GM21576 (cell line): ENCODE data around the gene PLVAP.

Source experiments
- ATAC-seq: cut with Tn5 transposase; IDR thresholded peaks from one replicate; pipeline ENCODE4 v1.9.1; 2021; ENCODE audit warnings: mild to moderate bottlenecking, moderate library complexity; ENCODE audit not compliant: unreplicated experiment

PLVAP gene

DNA sequence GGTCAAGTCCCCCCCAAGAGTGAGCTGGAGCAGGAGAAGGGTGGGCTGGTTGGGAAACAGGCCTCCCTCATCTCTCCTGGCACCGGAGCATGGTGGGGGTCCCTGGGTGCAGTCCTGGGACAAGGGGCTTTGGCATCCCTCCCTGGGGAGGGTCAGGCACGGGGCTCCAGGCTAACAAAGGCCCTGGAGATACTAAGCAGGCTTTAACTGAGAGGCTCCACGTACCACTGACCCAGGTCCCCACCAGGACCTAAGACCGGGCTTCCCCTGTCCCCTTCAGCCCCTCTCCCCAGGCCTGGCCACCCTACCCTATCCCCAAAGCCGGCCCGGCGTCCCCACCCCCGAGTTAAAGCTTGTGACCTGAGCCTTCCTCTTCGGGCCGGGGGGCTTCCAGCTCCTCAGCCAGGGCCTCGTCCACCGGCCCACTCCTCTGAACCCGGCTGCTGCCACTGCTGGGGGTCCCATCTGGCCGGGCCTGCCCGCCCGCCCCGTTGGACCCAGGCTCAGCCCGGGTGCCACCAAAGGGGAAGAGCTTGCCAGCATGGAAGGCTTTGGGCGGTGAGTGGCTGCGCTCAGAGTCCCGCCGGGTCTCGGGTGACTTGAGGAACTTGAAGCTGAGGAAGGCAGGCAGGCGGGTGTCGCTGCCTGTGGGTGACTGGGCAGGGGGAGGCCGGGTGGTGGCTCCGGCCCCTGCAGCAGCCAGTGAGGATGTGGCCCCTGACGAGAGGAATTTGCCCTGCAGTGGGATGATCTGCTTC, 52.6 kb downstream of the PLVAP start:
- no peak for ATAC-seq

DNA sequence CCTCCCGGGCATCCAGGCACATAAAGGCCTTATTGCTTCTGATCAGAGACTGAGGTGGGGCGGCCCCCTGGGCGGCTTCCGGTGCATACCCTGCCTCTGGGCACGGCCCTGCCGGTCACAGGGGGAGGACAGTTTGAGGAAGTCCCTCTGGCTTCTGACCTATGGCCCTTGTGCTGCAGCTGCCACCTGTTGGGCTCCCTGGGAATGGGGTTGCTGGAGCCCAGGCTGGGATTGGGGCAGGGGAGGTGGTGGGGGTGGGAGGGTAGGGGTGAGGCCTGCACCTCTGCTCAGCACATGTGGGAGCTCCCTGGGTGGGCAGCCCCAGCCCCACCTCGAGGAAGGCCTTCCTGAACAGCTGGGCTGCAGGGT, 53.2 kb downstream of the PLVAP start:
- no peak for ATAC-seq

DNA sequence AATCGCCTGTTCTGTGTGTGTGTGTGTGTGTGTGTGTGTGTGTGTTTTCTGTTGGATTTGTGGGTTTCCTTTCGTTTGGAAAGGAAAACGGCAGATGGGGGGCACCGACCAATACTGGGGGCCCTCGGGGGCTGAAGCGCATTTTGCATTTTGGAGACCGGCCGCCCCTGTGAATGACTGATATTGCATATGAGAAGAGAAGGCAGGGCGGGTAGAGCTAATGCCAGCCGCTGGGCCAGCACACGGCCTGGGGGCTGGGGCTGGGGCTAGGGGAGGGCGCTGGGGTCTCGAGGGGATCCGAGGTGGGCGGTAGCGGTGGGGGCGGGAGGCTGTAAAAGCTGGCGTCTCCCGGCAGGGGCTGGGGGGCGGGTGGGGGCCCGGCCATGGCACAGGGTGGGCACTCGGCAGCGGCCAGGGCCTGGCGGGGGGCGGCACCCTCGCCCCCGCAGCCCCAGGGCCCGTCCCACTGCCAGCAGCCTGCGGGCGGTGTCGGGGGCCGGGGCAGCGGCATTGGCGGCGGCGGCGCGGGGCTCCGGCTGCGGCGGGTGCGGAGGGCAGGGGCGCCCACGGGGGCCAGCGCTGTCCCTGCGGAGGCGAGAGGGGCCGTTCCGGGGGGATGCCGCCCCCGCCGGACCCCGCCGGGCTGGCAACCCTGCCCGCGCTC, 53.7 kb downstream of the PLVAP start:
- ATAC-seq: no peak

DNA sequence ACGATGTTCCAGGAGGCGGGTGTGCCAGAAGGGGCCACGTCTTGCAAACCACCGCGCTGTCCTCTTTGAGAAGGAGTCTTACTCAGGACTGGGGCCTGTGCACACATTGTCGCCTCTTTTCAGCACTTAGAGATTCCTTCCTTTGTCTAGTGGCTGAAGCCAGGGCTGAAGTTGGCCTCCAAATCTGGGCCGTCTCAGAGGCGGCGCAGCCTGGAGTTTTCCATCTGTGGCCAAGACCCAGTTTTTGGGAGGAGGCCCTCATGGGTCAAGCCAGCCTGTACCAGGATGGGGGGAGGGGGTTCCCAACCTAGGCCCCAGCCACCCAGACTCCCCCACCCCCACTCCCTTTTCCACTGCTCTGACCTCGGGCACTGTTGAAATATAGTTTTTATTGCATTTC, 54.3 kb downstream of the PLVAP start:
- ATAC-seq: no peak

DNA sequence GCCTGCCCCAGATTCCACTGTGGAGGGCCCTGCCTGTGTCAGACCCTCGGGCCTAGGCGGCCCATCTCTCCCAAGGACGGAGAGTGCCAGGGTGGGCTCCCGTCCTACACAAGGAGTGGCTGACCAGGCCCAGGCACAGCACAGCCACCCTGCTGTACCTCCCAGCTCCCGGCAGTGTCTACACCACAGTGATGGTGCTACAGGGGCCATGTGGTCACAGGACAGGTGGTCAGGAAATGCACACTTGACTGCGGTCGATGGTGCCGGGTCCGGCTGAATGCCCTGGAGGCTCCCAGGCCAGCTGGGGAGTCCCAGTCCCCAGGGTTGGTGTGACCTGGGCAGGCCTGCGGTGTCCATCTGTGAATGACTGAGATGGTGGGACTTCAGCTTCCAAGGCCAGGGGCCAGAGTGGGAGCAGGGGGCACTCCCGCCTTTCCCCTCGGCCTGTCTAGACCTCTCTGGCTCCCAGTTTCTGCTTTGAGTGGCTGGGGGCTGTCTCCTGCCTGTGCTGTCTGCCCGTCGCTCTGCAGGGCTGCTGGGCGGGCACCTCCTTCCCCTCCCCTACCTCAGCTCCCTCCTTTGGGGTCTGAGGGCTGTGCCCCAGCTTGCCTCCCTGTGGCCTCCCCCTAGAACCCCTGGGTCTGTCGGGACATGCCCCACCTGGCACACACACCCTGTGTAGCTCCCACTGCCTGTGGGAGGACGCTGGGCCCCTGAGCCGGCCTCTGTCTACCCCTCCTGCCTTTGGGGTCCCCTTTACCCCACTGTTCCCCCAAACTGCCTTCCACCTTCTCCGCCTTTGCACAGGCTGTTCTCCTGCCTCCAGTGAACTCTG, 55.3 kb downstream of the PLVAP start:
- no peak for ATAC-seq

DNA sequence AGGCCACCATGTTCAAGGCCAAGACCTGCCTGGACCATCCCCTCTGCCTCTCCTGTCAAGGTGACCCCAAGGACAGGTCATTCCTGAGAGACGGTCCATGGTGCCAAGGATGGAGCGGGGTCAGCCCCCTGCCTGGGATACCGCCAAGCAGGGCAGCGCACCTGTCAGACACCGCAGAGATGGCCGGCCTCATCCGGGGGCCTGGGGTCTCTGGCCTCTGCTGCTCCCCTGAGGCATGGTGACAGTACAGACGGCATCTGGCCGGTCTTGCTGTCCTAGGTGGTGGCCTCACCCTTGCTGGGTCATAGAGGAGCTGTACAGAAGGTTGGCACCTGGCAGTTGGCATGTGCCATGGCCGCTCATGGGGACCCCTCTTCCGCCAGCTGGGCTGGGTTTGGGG, 56.7 kb downstream of the PLVAP start:
- ATAC-seq: no peak

DNA sequence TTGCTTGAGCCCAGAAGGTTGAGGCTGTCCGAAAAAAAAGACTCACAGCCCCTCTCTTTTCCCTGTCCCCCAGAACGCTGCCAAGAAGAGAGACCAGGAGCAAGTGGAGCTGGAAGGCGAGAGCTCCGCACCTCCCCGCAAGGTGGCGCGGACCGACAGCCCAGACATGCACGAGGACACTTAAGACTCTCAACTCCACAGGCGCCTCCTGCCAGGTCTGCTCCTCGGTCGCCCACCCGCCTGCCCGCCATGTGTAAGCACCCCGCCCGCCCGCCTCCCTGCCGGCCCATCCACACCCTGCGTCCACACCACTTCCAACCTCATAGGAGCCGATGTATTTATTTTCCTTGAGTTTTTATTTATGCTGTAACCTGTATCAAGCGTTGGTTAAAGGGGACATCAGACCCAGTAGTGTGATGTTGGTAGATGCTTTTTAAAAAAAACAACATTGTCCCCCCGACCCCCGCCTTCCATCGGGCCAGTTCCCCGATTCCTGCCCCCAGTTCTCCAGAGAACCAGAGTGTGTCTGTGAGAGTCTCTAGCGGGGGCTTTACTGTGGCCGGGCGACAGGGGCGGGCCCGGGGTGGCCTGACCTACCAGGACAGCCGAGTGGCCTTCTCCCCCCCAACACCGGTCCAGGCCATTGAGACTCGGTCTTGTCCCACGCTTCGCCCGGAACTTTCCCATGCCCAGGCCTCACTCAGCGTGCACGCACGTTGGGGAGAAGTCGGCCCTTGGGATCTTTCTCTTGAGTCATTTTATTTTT, 57.5 kb downstream of the PLVAP start:
- no peak for ATAC-seq

DNA sequence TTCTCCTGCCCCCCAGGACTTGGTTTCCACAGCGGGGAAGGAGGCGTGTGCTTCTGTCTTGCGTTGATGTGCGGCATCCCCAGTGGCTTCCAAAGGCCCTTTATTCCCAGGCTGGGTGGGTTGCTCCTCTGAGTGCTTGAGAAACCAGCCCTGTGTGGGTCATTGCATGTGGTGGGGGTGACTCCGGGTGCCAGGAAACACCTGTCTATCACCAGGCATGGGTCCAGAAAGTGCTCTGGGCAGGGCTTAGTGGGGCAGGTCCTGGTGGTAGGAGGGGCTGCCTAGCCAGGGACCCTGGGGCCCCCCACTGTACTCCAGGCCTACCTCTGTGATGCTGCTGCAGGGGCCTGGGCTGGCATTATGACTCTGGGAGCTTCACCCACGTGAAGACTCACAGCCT, 58.2 kb downstream of the PLVAP start:
- ATAC-seq: no peak

DNA sequence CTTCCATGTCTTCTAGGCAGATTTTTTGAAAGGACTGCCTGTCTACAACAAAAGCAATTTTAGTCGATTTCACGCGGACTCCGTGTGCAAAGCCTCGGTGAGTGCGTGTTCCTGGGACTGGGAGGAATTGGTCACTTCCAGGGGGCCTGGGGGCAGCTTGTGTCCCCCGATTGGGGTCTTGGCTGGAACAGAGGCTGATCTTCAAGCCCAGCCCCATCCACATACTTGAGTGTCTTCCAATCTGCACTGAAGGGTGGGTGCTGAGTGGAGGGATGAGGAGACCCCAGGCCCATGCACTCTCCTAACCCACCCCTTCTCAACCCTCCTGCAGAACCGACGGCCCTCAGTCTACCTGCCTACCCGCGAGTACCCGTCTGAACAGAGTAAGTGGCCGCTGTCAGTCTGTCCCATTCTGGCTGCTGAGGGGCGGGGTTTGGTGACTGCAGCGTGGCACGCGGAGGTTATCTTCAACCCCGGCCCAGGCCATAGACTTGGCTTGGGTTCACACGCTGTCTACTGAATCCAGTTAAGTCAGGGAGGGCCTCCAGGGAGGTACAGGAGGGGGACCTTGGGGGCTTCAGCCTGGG, 63.0 kb downstream of the PLVAP start:
- ATAC-seq: no peak

DNA sequence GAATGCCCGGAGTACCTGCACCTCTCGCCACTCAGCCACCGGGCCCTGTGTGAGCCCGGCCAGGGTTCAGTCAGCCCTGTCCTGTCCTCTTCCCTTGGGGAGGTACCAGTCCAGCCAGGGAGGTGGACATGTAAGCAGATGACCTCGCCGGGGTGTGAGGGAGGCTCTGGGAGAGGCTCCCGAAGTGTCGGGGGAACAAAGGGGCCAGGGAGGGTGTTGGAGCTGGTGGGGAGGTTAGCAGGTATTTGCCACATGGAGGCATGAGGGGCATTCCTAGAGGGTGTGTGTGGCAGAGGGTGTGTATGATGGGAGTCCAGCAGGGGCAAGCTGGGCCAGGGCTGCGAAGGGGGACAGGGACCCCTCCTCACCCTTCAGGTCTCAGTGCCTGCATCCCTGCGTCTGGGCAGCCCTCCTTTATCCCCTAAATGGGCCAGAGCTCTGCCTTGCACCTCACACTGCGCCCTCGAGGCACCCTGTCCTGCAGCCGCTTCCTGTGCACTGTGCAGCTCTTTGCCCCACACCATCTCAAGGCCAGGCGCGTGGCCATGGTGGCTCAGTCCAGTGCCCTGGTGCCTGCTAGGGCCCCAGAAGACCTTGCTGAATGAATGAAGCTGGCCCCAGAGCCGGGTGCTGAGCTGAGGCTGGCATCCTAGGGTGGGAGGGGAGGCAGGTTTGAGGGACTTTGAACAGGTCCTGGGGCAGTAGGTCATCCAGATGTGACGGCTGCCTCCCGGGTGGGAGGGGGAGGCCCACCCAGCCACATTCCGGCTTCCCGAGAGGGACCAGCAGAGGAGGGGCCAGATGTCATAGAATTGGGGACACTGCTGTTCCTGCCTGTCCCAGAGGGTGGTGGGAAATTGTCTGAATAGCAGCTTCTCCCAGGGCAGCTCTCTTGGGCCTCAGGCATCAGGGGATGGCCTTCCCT, 64.7 kb downstream of the PLVAP start:
- no peak for ATAC-seq

DNA sequence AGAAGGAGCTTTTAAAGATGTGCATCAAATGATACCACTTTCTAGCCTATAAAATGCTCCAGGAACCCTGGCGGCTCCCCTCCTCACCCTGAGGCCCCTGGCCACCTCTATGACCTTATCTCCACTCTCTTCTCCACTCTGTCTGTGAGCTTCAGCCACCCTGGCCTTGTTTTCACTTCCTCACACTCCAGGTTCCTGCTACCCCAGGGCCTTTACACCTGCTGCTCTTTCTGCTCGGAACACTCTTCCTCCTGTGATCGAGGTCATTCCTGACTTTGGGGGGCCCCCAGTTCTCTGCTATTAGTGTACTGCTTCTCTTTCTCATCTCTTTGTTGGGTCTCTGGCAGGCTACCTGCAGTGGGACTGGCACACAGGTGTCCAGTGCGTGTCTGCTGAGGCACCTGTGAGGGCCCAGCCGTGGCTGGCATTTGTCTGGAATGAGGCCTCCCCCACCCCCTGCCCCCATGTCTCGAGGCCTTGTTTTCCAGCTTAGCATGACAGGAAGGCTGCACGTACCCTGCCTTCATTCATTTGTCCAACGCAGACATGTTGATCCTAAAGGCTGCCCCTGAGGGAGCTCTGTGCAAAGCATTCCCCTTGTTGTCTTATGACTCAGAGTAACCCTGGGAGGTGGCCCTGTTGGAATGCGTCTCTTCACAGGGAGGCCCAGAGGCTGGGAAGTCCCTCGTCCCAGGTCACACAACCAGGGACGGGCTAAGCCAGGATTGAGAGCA, 65.5 kb downstream of the PLVAP start:
- ATAC-seq: no peak

DNA sequence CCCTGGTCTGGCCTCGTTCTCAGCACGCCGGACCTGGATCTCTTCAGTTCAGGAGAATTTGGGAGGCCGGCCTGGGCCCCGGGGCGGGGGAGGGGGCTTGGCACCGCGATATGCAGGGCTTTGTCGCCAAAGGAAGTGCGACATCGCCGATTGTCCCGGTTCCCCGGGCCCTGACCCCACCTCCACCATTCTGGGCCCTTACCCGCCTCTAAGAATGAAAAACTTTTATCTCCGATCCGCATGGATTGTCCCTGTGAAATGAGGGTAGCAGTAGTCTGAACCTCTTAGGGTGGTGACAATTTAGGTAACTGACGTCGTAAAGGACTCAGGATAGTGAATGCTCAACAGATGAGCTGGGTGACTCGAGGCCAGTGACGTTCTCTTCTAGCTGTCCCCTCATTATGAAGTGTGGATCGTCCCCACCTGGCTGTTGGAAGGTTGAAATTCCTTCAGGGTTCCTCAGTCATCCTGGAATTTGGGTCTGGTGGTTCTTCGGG, 67.1 kb downstream of the PLVAP start:
- no peak for ATAC-seq

DNA sequence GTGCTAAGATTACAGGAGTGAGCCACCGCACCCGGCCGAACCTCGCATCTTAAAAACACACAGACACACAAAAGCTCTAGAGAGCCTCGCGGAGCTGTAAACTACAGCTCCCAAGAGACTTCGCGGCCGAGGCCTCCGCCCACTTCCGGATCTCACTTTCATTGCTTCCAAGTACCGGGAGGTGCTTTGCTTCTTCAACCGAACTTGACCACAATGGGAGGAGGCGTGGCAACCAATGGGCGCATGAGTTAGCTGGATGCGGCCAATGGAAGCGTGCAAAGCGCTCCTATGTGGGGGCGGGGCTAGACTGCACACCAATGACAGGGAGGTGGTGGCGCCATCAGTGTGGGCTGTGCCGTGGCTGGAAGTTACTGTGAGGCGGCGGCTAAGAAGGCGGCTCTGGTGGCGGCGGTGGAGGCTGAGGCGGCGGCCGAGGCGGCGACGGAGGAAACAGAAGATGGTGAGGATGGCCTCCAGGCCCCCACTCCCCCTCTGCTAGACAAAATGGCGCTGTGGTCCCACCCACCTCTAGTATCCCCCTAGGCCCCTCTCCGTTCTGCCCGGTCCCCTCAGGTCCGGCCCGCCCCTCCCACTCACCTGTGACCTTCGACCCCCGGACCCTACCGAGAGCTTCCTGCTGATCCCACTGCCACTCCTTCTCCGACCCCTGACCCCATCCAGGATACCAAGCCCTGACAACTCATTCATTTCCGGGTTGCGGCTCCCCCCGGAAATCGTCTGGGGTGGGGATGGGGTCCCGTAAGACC, 67.8 kb downstream of the PLVAP start, which contains the start of gene DDA1:
Gene DDA1, plus strand, starts transcription at position 366 of the 767 bp plus-strand sequence. Its CDS starts 92 bp downstream, at position 458.
- peak; percentile 60 for ATAC-seq

DNA sequence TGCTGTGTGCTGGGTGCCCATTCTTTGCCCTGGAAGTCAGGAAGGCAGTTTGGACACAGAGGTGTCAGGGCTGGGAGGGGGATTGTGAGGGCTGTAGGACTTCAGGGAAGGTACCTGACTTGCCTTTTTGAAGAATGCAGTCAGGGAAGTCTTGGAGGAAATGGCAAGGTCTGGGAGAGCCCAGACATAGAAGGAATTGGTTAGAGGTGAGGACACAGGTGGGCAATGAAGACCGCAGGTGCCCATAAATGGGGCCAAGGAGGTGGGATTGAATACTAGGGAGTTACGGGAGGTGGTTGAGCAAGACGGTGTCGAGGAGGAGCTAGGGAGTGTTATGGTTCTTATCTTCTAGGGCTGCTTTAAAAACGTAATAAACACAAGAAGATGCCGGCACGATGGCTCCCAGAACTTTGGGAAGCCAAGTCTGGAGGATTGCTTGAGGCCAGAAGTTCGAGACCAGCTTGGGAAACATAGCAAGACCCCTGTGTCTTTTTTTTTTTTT, 69.2 kb downstream of the PLVAP start:
- no peak for ATAC-seq

DNA sequence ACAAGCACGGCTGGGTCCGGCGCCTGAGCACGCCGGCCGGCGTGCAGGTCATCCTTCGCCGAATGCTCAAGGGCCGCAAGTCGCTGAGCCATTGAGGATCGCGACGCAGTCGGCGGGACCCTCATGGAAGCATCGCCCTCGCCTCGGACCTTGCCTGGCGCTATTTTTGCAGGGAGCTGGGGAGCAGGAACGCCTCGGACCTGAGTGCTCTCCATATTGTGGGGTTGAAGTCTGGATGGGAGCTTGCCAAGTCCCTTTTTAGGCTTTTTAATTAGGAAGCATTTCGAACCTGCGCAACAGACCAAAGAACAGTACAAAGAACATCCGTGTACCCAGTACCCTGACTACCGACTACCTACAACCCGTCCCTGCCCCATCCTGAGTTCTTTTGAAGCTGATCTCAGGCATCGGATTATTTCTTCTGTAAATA, 70.8 kb downstream of the PLVAP start:
- ATAC-seq: no peak

DNA sequence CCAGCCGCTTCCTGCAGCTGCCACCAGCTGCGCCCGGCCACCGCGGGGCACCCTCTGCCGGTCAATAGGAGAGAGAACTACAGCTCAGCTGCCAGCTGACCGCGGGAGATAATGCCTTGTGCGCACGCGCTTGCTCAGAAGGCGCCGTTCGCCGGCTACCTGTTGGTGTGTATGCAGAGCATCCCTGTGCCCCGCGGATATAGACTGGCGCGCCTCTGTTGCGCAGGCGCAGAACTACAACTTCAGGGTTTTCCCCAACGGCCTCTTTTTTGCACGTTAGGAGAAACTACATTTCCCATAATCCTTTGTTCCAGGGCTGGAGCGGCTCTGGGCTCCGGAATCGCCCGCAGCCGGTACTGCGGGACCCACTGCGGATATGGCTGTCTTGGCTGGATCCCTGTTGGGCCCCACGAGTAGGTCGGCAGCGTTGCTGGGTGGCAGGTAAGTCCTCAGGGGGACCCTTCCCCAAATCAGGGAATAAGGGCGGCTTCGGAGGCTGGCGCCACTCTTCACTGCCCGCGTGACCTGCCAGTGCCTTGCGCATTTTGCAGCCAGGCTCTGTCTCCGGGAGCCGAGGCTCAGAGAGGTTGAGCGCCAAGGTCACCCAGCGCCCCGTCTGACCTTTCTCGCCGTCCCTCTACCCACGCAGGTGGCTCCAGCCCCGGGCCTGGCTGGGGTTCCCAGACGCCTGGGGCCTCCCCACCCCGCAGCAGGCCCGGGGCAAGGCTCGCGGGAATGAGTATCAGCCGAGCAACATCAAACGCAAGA, 71.4 kb downstream of the PLVAP start, which contains the start of gene MRPL34:
Gene MRPL34, plus strand, starts transcription at position 356 of the 768 bp plus-strand sequence. Its CDS starts 21 bp downstream, at position 377.
- ATAC-seq: peak; percentile 50

DNA sequence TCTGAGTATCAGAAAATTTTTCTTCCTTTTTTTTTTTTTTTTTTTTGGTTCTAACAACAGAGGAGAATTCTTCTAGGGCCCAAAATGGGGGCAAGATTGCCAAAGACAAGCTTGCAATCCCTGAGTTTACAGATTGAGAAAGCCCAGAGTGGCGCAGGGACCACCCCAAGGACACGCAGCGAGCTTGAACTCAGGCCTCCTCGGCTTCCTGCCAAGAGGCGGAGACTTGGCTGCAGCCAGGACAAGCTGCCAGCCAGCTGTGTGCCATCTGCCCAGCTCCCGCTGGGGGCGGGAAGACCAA, 72.0 kb downstream of the PLVAP start:
- no peak for ATAC-seq
